Measurements from ENCODE around the gene CYTH3.

DNA sequence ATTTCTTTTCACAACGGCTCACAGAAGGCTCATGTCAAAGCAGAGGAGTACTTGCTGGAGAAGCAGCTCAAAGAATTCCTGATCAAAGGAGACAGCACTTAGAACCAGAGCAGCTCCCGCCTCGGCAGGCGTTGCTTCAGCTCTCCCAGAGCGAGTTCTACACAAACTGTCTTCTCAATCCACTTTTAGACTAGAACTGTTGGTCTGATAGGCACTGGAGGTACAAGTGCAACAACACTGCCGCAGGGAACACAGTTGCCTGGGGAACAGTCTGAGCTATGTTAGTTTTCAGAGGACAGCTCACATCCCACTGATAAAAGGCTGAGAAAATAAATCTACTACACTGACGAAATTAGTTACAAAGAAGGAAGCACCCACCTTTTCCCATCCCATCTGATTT is 35.4 kb downstream of the CYTH3 start:
- no peak for TF ChIP-seq HNRNPL (IDR thresholded peaks at IDR 0.05; ENCODE audit: low read depth, low read length)
- TF ChIP-seq NFYB (IDR thresholded peaks at IDR 0.05; ENCODE audit: extremely low read depth, insufficient read length): no peak
- TF ChIP-seq HNRNPK (IDR thresholded peaks at IDR 0.05; ENCODE audit: low read depth, low read length, poor library complexity, severe bottlenecking): no peak
- TF ChIP-seq EGR1 (conservative IDR thresholded peaks at IDR 0.05): no peak
- no peak for TF ChIP-seq RFX5 (IDR thresholded peaks at IDR 0.05; ENCODE audit: low read depth, low read length)
- TF ChIP-seq CREB1 (IDR thresholded peaks at IDR 0.05): no peak
- no peak for TF ChIP-seq CREB1 (CRISPR knock-in tag; IDR thresholded peaks at IDR 0.05)

All from K562 (cell line).